Transverse colon (tissue), 4 donors: ENCODE results near the gene EML1.

Experiments
- CTCF ChIP-seq, 5 experiments: fragments of 200-600 bp in 3 of 5; fragments of 450-650 bp in 2 of 5; sonication (generic) in 3 of 5; IDR thresholded peaks; 1 replicate in 2 of 5; 2 replicates in 3 of 5; pipeline ENCODE4 v1.5.1; 2016 to 2017; ENCODE audit warnings: antibody characterized with exemption in 5 of 5, inconsistent platforms in 3 of 5, mild to moderate bottlenecking in 2 of 5, moderate library complexity in 1 of 5
- EP300 ChIP-seq: sonication (generic); formaldehyde crosslinking; IDR thresholded peaks from one replicate; pipeline ENCODE4 v1.6.1; 2017; ENCODE audit warnings: antibody characterized with exemption, low read depth
- POLR2A ChIP-seq: fragments of 450-650 bp; IDR thresholded peaks from one replicate; pipeline ENCODE4 v1.6.1; 2016; ENCODE audit warnings: antibody characterized with exemption, mild to moderate bottlenecking, moderate library complexity
- POLR2AphosphoS5 ChIP-seq, 3 donors: sonication (generic); formaldehyde crosslinking; IDR thresholded peaks; one replicate each; pipeline ENCODE4 v1.6.1; 2016; ENCODE audit warnings: antibody characterized with exemption in 3 of 3

DNA sequence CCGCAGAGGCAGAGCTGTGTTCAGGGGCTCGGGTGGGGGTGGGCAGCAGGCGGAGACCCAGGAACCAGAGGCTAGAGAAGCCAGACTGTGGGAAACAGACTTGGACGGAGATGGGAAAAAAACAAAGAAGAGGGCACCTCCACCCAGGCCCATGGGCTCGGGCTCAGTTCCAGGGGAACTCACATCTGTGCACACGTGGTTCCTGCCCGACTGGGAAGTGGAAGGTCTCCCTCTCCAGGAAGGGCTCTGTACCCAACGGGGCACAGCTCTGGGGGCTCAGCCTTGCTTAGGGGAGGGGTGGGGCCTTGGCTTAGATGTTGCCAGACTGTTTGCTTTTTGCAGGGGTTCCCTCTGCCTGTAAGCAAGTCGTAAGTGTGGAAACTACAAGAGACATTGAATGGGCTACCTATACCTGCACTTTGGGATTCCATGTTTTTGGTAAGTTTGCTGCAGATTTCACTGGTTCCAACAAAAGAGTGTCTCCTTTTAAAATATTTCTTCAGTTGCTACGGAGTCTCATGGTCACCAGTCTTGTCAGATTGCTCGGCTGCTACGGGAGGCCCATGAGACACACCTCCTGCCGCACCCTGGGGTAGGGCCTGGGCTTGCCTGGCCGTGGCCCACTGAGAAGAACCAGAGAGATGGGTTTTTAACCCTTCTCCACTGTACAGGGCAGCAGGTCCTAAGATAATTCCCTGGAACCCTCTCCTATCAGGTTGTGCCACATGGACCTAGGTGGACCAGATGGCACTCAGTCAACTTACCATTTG, 144.4 kb downstream of the EML1 start:
- TF ChIP-seq CTCF (IDR thresholded peaks at IDR 0.05) (no peak), POLR2A (no peak), EP300 (no peak), POLR2AphosphoS5 (IDR thresholded peaks at IDR 0.05) (no peak)
